Measurements from ENCODE around the gene PDZRN3. TPM values are rescaled to one million over a fixed set of nuclear protein-coding genes. Genes with fewer than 3 reads are reported as not detected.
A peak's percentile ranks its signal among the peaks of the same experiment; 100 is the strongest.

PDZRN3 gene
- total RNA-seq, 1 donor from 2014 or later: not detected

DNA sequence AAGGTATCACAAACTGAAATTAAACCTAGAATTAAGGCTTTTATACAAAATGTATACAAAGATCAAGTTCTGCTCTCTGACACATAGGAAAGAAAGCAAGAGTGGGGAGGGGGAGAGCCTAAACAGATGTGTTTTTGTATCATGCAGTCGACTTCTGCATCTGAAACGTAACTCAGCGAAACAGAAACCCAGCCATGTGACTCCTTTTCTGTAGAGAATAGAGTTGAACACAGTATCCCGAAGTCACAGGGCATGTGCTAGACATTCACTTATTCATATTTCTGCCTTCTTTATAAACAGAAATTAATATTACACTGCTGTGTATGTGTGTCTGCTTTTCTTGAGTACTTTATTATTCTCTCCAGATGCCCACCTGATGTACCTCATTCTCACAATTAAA lies 121.0 kb downstream of the PDZRN3 start:
- Mint-ChIP-seq H3K27me3 (peaks cover 4% of the 10 kb centered on the region), H3K36me3 (ENCODE audit: low read depth) (no peaks in the 10 kb centered on the region), H3K27ac (no peak overlapping the region), H3K4me3 (no peak overlapping the region), H3K4me1 (no peaks in the 10 kb centered on the region), H3K9me3 (no peaks in the 10 kb centered on the region)
- intact Hi-C loops (cut with micrococcal nuclease): no loop called here
- DNase-seq: no peak

DNA sequence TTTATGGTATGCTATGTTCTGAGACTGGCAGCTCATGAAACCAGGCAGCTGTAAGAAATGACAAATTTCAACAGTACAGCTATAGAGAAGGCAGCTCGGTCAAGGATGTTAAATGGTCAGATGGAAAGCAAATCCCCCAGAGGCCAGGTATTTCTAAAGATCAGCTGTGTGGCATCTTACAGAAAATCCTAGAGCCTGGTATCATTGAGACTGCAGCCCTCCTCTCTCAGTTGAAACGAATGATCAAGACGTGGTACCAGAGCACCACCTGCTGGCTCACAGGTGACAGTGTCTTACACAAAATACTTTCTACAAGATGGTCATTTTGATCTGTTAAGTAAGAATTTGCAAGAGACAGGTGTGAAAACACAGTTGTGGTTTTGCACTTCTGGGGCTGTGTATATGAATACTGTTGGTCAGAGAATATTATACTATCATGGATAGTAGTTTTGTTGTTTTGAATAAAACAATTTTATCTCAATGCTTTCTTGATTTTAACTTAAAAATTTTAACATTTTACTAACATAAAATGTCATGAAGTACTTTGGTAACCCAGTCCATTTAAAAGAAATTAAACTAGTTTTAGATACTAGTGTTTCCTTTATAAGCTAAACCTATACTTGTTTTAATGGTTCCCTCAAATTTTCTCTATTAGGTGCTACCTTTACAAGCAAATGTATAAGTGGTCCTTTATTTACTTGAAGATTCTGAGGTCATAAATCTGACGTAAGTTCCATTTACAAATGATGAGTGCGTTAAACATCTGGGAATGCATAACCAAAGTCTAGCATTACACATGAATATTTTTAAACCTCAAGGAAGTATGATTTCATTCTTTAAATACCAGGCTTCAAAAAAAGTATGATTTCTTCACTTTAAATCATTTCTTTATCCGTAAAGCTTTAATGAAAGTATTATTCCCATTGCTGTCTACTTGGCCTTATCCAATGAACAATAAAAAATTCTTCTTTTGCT lies 121.8 kb downstream of the PDZRN3 start:
- no peaks in the 10 kb centered on the region for H3K4me1 Mint-ChIP-seq
- intact Hi-C loops (cut with micrococcal nuclease): loop anchor here (1.0 kb wide), 1 partner anchor 402 kb away; no protein-coding TSS in a partner anchor

DNA sequence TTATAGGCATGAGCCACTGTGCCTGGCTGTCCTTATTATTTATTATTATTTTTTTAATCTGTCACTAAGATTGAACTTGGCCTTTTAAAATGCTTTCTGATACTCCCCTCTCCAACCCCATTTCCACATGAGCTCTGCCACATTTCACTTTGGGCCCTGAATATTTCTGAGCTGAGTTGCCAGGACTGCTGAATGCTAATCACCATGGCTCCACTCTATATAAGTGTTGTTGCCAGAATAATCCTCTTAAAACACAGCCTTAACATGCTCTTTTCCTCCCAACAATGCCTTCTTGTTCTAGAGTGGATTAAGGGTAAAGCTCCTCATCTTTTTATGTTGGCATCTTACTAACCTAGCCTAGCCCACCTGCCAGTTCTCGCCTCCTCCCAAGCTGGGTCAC lies 124.4 kb downstream of the PDZRN3 start:
- no peaks in the 10 kb centered on the region for H3K36me3 Mint-ChIP-seq (ENCODE audit: low read depth)
- peaks cover 4% of the 10 kb centered on the region for H3K27me3 Mint-ChIP-seq
- no peaks in the 10 kb centered on the region for H3K9me3 Mint-ChIP-seq
- intact Hi-C loops (cut with micrococcal nuclease): no loop called here
- no peak overlapping the region for H3K27ac Mint-ChIP-seq
- no peak overlapping the region for H3K4me3 Mint-ChIP-seq
- DNase-seq: no peak
- H3K4me1 Mint-ChIP-seq: no peaks in the 10 kb centered on the region

More for the DNA sequence above, 121.8 kb downstream of the PDZRN3 start:
- Mint-ChIP-seq H3K4me3 (no peak overlapping the region), H3K27ac (no peak overlapping the region), H3K36me3 (ENCODE audit: low read depth) (no peaks in the 10 kb centered on the region), H3K27me3 (peaks cover 4% of the 10 kb centered on the region), H3K9me3 (no peaks in the 10 kb centered on the region)
- DNase-seq: peak; percentile 80

DNA sequence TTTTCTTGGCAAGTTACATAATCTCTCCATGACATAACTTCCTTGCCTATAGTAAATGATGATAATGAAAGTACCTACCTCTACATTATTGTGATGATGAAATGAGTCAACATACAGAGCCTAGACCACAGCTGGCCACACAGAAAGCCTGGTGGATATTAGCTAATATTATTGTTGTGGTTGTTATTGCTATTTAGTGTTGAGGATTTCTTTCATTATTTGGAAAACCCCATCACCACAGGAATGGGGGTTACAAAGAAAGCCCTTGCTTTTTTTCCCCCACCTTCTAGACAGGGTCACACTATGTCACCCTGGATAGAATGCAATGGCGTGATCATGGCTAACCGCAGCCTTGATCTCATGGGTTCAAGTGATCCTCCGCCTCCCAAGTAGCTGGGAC lies 125.0 kb downstream of the PDZRN3 start:
- intact Hi-C loops (cut with micrococcal nuclease): no loop called here
- H3K27ac Mint-ChIP-seq: no peak overlapping the region
- no peaks in the 10 kb centered on the region for H3K36me3 Mint-ChIP-seq (ENCODE audit: low read depth)
- peaks cover 5% of the 10 kb centered on the region for H3K27me3 Mint-ChIP-seq
- DNase-seq: no peak
- no peak overlapping the region for H3K4me3 Mint-ChIP-seq
- no peaks in the 10 kb centered on the region for H3K9me3 Mint-ChIP-seq
- H3K4me1 Mint-ChIP-seq: no peaks in the 10 kb centered on the region

DNA sequence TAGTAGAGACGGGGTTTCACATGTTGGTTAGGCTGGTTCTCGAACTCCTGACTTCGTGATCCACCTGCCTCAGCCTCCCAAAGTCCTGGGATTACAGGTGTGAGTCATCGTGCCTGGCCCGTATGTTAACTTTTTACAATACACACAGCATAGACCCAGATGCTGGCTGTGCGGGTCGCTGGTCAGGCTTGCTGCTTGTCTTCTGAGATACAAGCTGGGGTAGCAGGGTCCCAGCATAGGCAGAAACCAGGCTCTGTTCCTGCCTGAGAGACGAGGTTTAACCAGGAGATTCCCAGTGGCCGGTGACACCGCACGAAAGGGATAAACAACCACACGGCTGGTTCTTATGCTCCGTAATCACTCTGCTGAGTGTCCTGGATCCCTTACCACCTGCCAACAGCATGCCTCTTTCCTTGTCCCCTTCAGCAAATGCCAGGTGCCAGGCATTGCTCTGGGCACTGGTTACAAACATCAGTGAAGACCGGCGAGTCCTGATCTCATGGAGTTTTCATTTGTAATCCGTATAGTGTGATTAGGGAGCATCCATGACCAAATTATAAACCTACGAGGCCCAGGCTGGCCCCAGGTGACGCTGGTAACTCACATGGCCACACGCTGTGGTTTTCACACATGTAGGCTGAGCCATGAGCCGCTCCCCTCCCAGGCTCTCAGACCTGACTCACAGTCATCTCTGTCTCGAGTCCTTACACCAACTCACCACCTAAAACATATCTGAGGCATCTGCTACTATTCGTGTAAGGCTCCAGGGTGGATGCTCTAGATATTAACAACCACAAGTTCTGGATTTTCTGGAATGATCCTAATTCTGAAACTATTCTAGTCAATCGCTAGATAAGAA lies 125.7 kb downstream of the PDZRN3 start:
- DNase-seq: no peak
- Mint-ChIP-seq H3K27me3 (peaks cover 9% of the 10 kb centered on the region), H3K36me3 (ENCODE audit: low read depth) (no peaks in the 10 kb centered on the region), H3K27ac (no peak overlapping the region), H3K4me3 (no peak overlapping the region), H3K4me1 (no peaks in the 10 kb centered on the region), H3K9me3 (no peaks in the 10 kb centered on the region)
- intact Hi-C loops (cut with micrococcal nuclease): no loop called here

DNA sequence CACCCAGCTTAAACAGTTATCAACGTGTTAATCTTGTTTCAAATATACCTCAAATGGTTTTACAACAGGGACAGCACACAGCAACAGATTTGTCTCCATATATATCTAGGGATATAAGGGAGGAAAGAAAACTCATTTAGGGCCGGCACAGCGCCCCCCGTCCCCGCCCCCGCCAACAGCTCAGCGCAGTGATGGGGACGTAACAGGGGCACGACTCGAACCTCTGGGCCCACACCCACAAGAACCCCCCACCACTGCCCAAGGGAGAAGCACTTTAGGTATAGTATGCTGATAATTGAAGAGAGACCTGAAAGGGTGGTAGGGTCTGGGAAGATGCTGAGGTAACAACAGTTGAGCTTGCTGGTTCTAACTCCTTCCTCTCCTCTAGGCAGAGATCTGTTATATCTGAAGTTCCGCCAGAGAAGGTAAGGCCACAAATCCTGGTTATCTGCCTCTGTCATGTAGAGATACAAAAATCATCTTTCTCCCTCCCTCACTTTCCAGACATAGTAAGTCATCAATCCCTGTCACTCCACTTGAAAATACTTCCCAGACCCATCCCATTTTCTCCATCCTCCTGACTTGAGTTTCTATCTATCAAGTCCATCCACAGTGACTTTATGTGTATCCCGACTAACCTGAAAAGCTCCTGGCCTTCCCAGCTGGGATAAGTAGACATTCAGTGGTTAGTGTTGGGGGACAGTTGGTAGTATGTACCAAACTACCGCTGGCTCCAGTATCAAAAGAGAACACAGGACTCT lies 126.9 kb downstream of the PDZRN3 start:
- Mint-ChIP-seq H3K27ac (no peak overlapping the region), H3K4me1 (no peaks in the 10 kb centered on the region), H3K27me3 (peaks cover 6% of the 10 kb centered on the region), H3K9me3 (no peaks in the 10 kb centered on the region), H3K4me3 (no peak overlapping the region), H3K36me3 (ENCODE audit: low read depth) (no peaks in the 10 kb centered on the region)
- no peak for DNase-seq
- intact Hi-C loops (cut with micrococcal nuclease): no loop called here

DNA sequence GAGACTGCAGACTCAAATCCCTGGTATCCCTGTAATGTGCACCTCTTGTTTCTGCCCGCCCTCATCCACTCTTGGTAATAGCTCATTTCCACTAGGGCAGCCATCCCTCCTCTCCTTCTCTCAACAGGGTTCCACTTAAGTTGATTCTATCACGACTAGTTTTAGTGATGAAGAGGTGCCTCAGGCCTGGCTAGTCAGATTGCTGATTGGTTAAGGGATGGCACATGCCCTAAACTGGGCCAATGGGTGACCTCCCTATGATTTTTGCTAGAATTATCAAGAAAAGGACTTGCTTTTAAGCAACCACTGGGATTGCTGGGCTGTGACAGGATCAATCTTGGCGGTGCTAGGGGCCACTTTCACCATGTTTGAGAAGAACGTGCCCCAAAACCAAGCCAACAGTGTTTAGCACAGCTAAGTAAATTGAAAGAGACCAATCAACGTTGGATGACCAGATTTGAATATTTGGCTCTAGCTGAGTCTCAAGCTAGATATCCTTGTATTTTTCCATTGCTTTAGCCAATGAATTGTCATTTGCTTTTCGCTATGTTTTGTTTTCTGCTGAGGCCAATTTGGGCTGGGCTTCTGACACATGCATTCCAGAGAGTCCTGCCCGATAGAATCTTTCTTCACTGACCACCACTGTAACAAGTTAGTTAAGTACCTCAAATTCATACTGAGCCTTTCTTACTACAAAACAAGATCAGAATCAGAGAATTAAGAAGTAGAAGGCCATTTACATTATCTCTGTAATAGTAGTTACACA lies 131.0 kb downstream of the PDZRN3 start:
- no peak overlapping the region for H3K27ac Mint-ChIP-seq
- no peak for DNase-seq
- H3K36me3 Mint-ChIP-seq (ENCODE audit: low read depth): no peaks in the 10 kb centered on the region

DNA sequence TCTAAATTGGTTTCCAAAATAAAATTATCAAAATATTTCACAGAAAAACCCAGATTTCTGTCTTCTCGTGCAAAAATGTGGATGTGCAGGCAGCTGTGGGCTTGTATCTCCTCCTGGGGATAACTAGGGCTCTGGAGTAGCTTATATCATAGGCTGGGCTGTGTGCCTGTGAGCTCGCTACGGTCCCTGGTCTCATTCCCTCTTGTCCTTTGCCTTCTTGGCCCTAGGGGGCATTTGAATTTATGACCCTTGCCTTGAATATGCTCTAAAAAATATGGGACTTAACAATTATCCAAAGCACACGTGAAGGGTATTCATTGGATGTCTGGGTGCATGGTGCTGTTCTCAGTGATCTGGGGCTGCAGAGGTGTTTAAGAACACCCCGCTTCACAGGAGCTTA lies 132.6 kb downstream of the PDZRN3 start:
- intact Hi-C loops (cut with micrococcal nuclease): no loop called here
- Mint-ChIP-seq H3K4me1 (no peaks in the 10 kb centered on the region), H3K27me3 (peaks cover 9% of the 10 kb centered on the region), H3K9me3 (no peaks in the 10 kb centered on the region), H3K36me3 (ENCODE audit: low read depth) (no peaks in the 10 kb centered on the region), H3K4me3 (no peak overlapping the region), H3K27ac (no peak overlapping the region)
- no peak for DNase-seq

More for the DNA sequence above, 131.0 kb downstream of the PDZRN3 start:
- H3K27me3 Mint-ChIP-seq: peaks cover 7% of the 10 kb centered on the region
- H3K4me3 Mint-ChIP-seq: no peak overlapping the region
- no peaks in the 10 kb centered on the region for H3K4me1 Mint-ChIP-seq
- no peaks in the 10 kb centered on the region for H3K9me3 Mint-ChIP-seq
- intact Hi-C loops (cut with micrococcal nuclease): no loop called here

DNA sequence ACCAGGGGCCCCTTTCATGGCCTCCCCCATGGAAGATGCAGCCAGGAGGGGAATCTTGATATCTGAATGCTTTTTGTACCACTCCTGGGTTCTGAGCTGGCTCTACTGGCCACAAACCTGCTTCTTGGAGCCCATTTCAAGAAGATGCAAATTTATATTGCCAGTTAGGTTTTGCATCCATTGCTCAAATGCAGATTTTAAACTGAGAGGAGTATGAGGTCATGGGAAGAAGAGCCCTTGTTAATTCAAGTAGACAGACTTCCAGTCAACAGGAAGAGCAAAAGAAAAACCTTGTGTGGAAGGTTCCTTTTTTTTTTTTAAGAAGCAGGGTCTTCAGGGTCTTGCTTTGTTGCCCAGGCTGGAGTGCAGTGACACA lies 133.5 kb downstream of the PDZRN3 start:
- Mint-ChIP-seq H3K27me3 (peaks cover 9% of the 10 kb centered on the region), H3K9me3 (no peaks in the 10 kb centered on the region), H3K4me3 (no peak overlapping the region), H3K27ac (no peak overlapping the region), H3K36me3 (ENCODE audit: low read depth) (no peaks in the 10 kb centered on the region), H3K4me1 (no peaks in the 10 kb centered on the region)
- intact Hi-C loops (cut with micrococcal nuclease): no loop called here
- DNase-seq: no peak

DNA sequence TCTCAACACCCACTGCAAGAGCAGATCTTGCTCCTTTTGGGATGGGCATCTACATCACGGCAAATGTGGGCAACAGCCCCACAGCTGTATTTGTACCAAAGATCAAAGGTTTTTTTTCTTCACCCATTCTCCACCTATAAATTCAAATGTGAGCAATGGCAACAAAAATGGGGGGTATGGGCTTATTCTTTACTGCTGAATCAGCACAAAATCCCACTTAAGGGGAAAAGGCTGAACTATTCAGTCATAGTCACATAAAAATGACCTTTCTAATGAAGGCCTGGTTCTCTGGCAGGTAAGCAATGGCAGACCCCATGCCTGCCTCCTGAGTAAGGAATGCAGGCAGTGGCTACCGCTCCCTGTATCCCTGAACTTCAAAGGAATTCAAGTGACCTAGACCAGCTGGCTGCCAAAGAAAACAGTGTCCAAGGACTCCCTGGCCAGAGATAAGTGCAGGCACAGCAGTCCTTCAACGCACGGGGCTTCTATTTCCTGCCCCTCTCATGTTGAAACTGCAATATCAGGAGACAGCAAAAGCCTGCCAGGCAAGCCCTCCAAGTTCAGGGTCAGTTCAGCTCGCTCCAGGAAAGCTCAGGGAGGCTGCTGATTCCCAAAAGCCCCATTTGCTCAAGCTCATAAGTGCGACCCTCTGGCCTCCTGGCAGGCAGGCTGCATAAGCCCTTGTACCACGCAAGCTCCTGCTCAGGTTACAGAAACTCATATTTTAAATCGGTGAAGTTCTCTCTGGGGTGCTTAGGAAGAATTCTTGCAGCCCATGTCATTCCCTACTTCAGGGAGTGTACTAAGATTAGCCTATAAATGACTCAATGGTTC lies 134.1 kb downstream of the PDZRN3 start:
- no peaks in the 10 kb centered on the region for H3K9me3 Mint-ChIP-seq
- no peaks in the 10 kb centered on the region for H3K4me1 Mint-ChIP-seq
- no peaks in the 10 kb centered on the region for H3K36me3 Mint-ChIP-seq (ENCODE audit: low read depth)
- H3K27me3 Mint-ChIP-seq: peaks cover 9% of the 10 kb centered on the region
- no peak overlapping the region for H3K4me3 Mint-ChIP-seq
- intact Hi-C loops (cut with micrococcal nuclease): no loop called here
- H3K27ac Mint-ChIP-seq: no peak overlapping the region
- DNase-seq: no peak

DNA sequence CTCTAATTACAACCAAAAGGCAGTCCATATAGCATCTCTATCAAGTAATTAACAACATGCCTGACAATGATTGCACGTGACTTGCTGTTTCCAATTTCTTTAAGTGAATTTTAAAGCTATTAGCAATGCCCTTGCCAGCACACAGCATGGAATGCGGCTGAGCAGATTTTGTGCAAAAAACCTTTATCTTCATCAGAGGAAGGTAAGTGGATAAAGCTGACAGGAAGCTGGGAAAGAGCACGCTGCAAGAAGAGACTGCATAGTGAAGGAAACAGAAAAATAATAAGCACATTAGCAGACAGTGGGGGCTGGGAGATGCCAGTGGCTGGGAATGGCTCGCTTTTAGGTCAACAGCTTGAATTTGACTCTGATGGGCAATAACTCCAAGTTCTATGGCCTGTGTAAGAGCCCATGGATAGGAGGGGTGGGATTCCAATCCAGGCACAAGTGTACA lies 138.8 kb downstream of the PDZRN3 start:
- intact Hi-C loops (cut with micrococcal nuclease): no loop called here
- Mint-ChIP-seq H3K4me3 (no peak overlapping the region), H3K9me3 (no peaks in the 10 kb centered on the region), H3K4me1 (peaks cover 6% of the 10 kb centered on the region), H3K36me3 (ENCODE audit: low read depth) (no peaks in the 10 kb centered on the region), H3K27ac (no peak overlapping the region), H3K27me3 (peaks cover 11% of the 10 kb centered on the region)
- DNase-seq: no peak

DNA sequence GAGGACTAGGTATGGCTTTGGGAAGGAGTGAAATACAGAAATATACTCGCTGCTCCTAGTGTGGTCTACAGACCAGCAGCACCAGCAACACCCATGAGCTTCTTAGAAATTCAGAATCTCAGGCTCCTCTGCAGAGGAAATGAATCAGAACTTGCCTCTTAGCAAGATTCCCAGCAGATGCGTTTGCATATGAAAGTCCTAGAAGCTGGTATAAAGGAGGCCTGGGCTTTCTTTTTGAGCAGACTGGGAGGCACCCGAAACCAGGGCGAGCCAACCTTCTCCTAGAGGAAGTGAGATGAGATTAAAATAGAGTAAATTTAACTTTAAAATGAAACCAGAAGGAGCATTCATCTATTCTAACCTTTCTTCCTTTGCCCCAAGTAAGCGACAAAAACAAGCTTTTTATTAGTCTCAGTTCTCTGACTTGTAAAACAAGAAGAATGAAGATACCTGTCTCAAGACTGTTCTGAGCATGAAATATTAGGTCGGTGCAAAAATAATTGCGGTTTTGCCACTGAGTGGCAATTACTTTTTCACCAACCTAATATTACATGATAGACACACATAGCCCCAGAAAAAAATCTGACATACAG lies 140.0 kb downstream of the PDZRN3 start:
- Mint-ChIP-seq H3K4me1 (peaks cover 6% of the 10 kb centered on the region), H3K27ac (no peak overlapping the region), H3K27me3 (peaks cover 11% of the 10 kb centered on the region), H3K9me3 (no peaks in the 10 kb centered on the region), H3K4me3 (no peak overlapping the region), H3K36me3 (ENCODE audit: low read depth) (no peaks in the 10 kb centered on the region)
- DNase-seq: no peak
- intact Hi-C loops (cut with micrococcal nuclease): no loop called here
